Natural killer cell (primary cell): ENCODE measurements around the gene GNRHR. TPM values are rescaled to one million over a fixed set of nuclear protein-coding genes. Genes with fewer than 3 reads are reported as not detected.

ENCODE experiments used
- ATAC-seq, 3 donors: fragments of 150-1000 bp in 2 of 3; fragments of 200-7000 bp in 1 of 3; cut with Tn5 transposase; 1 replicate in 1 of 3; 2 replicates in 2 of 3; pipeline ENCODE4 v1.10.0; 2021; ENCODE audit warnings: mild to moderate bottlenecking in 2 of 3, moderate library complexity in 2 of 3
- DNase-seq, 2 donors: peaks; one replicate each; pipeline versions ENCODE4 v3.0.0 to v3.0.0-alpha.2; 2013 to 2021; ENCODE audit warnings: mixed read lengths in 1 of 2
- H3K27ac ChIP-seq: one replicate; pipeline ENCODE4 v1.5.1; 2013; ENCODE audit warnings: mild to moderate bottlenecking, low read length
- H3K27me3 ChIP-seq: one replicate; pipeline ENCODE4 v1.6.1; 2013; ENCODE audit warnings: low read length; ENCODE audit not compliant: control insufficient read depth, insufficient read depth
- H3K36me3 ChIP-seq: one replicate; pipeline ENCODE4 v1.6.1; 2013; ENCODE audit warnings: low read length; ENCODE audit not compliant: control insufficient read depth, insufficient read depth
- H3K4me1 ChIP-seq: one replicate; pipeline ENCODE4 v1.6.1; 2013; ENCODE audit warnings: low read length; ENCODE audit not compliant: control insufficient read depth, insufficient read depth
- H3K4me3 ChIP-seq: one replicate; pipeline ENCODE4 v1.5.1; 2013; ENCODE audit warnings: low read length
- H3K9me3 ChIP-seq: one replicate; pipeline ENCODE4 v1.6.1; 2013; ENCODE audit warnings: low read length; ENCODE audit not compliant: control insufficient read depth, insufficient read depth
- H3K27ac Mint-ChIP-seq, 2 donors: one replicate each; pipeline ENCODE4 v1.8.0; 2022; ENCODE audit warnings: mild to moderate bottlenecking in 2 of 2, mixed read lengths in 2 of 2, moderate library complexity in 1 of 2
- H3K27me3 Mint-ChIP-seq, 2 donors: one replicate each; pipeline ENCODE4 v1.8.0; 2022; ENCODE audit warnings: low read depth in 2 of 2, mixed read lengths in 2 of 2
- H3K36me3 Mint-ChIP-seq: one replicate; pipeline ENCODE4 v1.8.0; 2022; ENCODE audit warnings: mixed read lengths
- H3K4me1 Mint-ChIP-seq, 2 donors: one replicate each; pipeline ENCODE4 v1.8.0; 2022; ENCODE audit warnings: mixed read lengths in 2 of 2
- H3K4me3 Mint-ChIP-seq: one replicate; pipeline ENCODE4 v1.8.0; 2022; ENCODE audit warnings: mild to moderate bottlenecking, moderate library complexity, mixed read lengths
- H3K9me3 Mint-ChIP-seq, 2 donors: one replicate each; pipeline ENCODE4 v1.8.0; 2022; ENCODE audit warnings: mixed read lengths in 2 of 2
- CTCF ChIP-seq: fragments of 200-600 bp; IDR thresholded peaks from one replicate; pipeline ENCODE4 v1.8.0; 2022; ENCODE audit warnings: antibody characterized with exemption
- WGBS: methylation state at CpG from one replicate; pipeline ENCODE4 v1.1.7; 2013; ENCODE audit warnings: missing lambda C conversion rate; ENCODE audit not compliant: insufficient coverage; 5-methylcytosine and 5-hydroxymethylcytosine counted together
- intact Hi-C: fragments of 100-400 bp; cut with micrococcal nuclease; formaldehyde crosslinking; loops from one replicate; pipeline ENCODE4 v1.14.2; 2022
- total RNA-seq, 4 donors: library from RNA; stranded (reverse); fragments of 120-200 nt in 1 of 4; gene quantifications; one replicate each; pipeline versions ENCODE4 v1.2.3 to v1.2.4, GENCODE V29; 2013 to 2022

Gene GNRHR
- total RNA-seq, 3 donors from 2014 or later (not counting 1 experiment from before 2014, with no cell fraction given), result not detected

- H3K4me1 Mint-ChIP-seq, result peaks cover 21 to 34% of the 10 kb centered on the region in 2 donors
- Histone ChIP-seq H3K27me3 (no peaks in the 10 kb centered on the region), H3K36me3 (no peaks in the 10 kb centered on the region), H3K9me3 (no peaks in the 10 kb centered on the region), H3K27ac (no peak overlapping the region), H3K4me3 (no peak overlapping the region), H3K4me1 (peaks cover 12% of the 10 kb centered on the region)
- H3K27me3 Mint-ChIP-seq, result no peaks in the 10 kb centered on the region
- ATAC-seq, result no peak
- DNase-seq, result no peak
- intact Hi-C loops, result no loop called here
- no peak for TF ChIP-seq CTCF
- 96% methylated on average over 7 of the region's 7 CpGs for WGBS
- no peaks in the 10 kb centered on the region for H3K9me3 Mint-ChIP-seq
- no peak overlapping the region for H3K4me3 Mint-ChIP-seq
- no peaks in the 10 kb centered on the region for H3K36me3 Mint-ChIP-seq
- H3K27ac Mint-ChIP-seq, result peak overlapping the region; percentile 3 to 5
Measured at GRCh38 chr4:67697860-67698687, 56.1 kb downstream of the GNRHR start.

- H3K4me1 Mint-ChIP-seq, result peaks cover 34 to 40% of the 10 kb centered on the region in 2 donors
- intact Hi-C loops, result no loop called here
Measured at GRCh38 chr4:67696061-67696460, 58.1 kb downstream of the GNRHR start.

GRCh38 chr4:67694662-67695061, 59.5 kb downstream of the GNRHR start:
- Mint-ChIP-seq H3K27ac (no peak overlapping the region), H3K4me3 (no peak overlapping the region), H3K36me3 (peaks cover 19% of the 10 kb centered on the region), H3K4me1 (peaks cover 37 to 40% of the 10 kb centered on the region in 2 donors), H3K9me3 (no peaks in the 10 kb centered on the region), H3K27me3 (no peaks in the 10 kb centered on the region)
- 100% methylated on average over 2 of the region's 3 CpGs for WGBS
- Histone ChIP-seq H3K9me3 (no peaks in the 10 kb centered on the region), H3K27ac (no peak overlapping the region), H3K4me3 (no peak overlapping the region), H3K36me3 (peaks cover 12% of the 10 kb centered on the region), H3K4me1 (peaks cover 5% of the 10 kb centered on the region), H3K27me3 (no peaks in the 10 kb centered on the region)
- intact Hi-C loops, result no loop called here
- ATAC-seq (no peak), DNase-seq (no peak)
- TF ChIP-seq CTCF, result no peak

More at GRCh38 chr4:67696061-67696460, 58.1 kb downstream of the GNRHR start:
- H3K27me3 Mint-ChIP-seq, result no peaks in the 10 kb centered on the region
- no peak overlapping the region for H3K4me3 Mint-ChIP-seq
- H3K4me3 ChIP-seq, result no peak overlapping the region
- peaks cover 12% of the 10 kb centered on the region for H3K36me3 ChIP-seq
- H3K9me3 Mint-ChIP-seq, result no peaks in the 10 kb centered on the region
- peaks cover 12% of the 10 kb centered on the region for H3K4me1 ChIP-seq
- peak overlapping the region in 1 of 2 donors; percentile 3 for H3K27ac Mint-ChIP-seq
- DNase-seq (no peak), ATAC-seq (no peak)
- H3K9me3 ChIP-seq, result no peaks in the 10 kb centered on the region
- H3K36me3 Mint-ChIP-seq, result peaks cover 13% of the 10 kb centered on the region
- no CpG with 5 or more reads among the region's 2 CpGs for WGBS
- no peak for TF ChIP-seq CTCF
- no peak overlapping the region for H3K27ac ChIP-seq
- H3K27me3 ChIP-seq, result no peaks in the 10 kb centered on the region
